ENCODE results near the gene PDE1C. TPM values are rescaled to one million over a fixed set of nuclear protein-coding genes. Genes with fewer than 3 reads are reported as not detected.

PDE1C gene
- total RNA-seq, 2 donors from 2014 or later, result 0.26 to 0.60 TPM

- peaks cover 5% of the 10 kb centered on the region for H3K4me1 Mint-ChIP-seq
- H3K27ac Mint-ChIP-seq, result no peak overlapping the region
- H3K27ac ChIP-seq (ENCODE audit: low read depth, low read length), result no peak overlapping the region
- peaks cover 4% of the 10 kb centered on the region for H3K27me3 Mint-ChIP-seq (ENCODE audit: insufficient read depth)
- no peaks in the 10 kb centered on the region for H3K27me3 ChIP-seq (ENCODE audit: control insufficient read depth, insufficient read depth, low read length, poor library complexity, severe bottlenecking)
- 88 to 100% methylated on average over 2 of the region's 2 CpGs for WGBS, 2 experiments (ENCODE audit: insufficient coverage in 1 of 2, insufficient read length in 1 of 2)
- no peaks in the 10 kb centered on the region for H3K36me3 Mint-ChIP-seq (ENCODE audit: low read depth)
- no peaks in the 10 kb centered on the region for H3K36me3 ChIP-seq (ENCODE audit: control insufficient read depth, insufficient read depth, low read length)
- DNase-seq, result no peak
- no peaks in the 10 kb centered on the region for H3K4me1 ChIP-seq (ENCODE audit: control insufficient read depth, insufficient read depth, low read length)
- no peak overlapping the region for H3K4me3 Mint-ChIP-seq
- H3K9me3 Mint-ChIP-seq, result peaks cover 1% of the 10 kb centered on the region
- H3K9ac ChIP-seq (ENCODE audit: extremely low read depth, low read length, poor library complexity, severe bottlenecking), result no peak overlapping the region
- no peak for TF ChIP-seq CTCF (conservative IDR thresholded peaks at IDR 0.05)
- H3K4me3 ChIP-seq (ENCODE audit: low read length), result no peak overlapping the region
- no peaks in the 10 kb centered on the region for H3K9me3 ChIP-seq (ENCODE audit: control insufficient read depth, low read length)
Measured at GRCh38 chr7:31957090-31957720, 113.0 kb downstream of the PDE1C start.

- no peak overlapping the region for H3K4me3 Mint-ChIP-seq
- peaks cover 5% of the 10 kb centered on the region for H3K4me1 Mint-ChIP-seq
- no peaks in the 10 kb centered on the region for H3K27me3 ChIP-seq (ENCODE audit: control insufficient read depth, insufficient read depth, low read length, poor library complexity, severe bottlenecking)
- no peaks in the 10 kb centered on the region for H3K36me3 ChIP-seq (ENCODE audit: control insufficient read depth, insufficient read depth, low read length)
- H3K27ac Mint-ChIP-seq, result no peak overlapping the region
- no peak for DNase-seq
- 92 to 93% methylated on average over 6 of the region's 6 CpGs for WGBS, 2 experiments (ENCODE audit: insufficient coverage in 1 of 2, insufficient read length in 1 of 2)
- peaks cover 1% of the 10 kb centered on the region for H3K9me3 Mint-ChIP-seq
- H3K9ac ChIP-seq (ENCODE audit: extremely low read depth, low read length, poor library complexity, severe bottlenecking), result no peak overlapping the region
- H3K9me3 ChIP-seq (ENCODE audit: control insufficient read depth, low read length), result no peaks in the 10 kb centered on the region
- no peak overlapping the region for H3K4me3 ChIP-seq (ENCODE audit: low read length)
- H3K27me3 Mint-ChIP-seq (ENCODE audit: insufficient read depth), result peaks cover 6% of the 10 kb centered on the region
- H3K27ac ChIP-seq (ENCODE audit: low read depth, low read length), result no peak overlapping the region
- H3K4me1 ChIP-seq (ENCODE audit: control insufficient read depth, insufficient read depth, low read length), result no peaks in the 10 kb centered on the region
- TF ChIP-seq CTCF (conservative IDR thresholded peaks at IDR 0.05), result no peak
- no peaks in the 10 kb centered on the region for H3K36me3 Mint-ChIP-seq (ENCODE audit: low read depth)
Measured at GRCh38 chr7:31955641-31956040, 114.6 kb downstream of the PDE1C start.

GRCh38 chr7:31955021-31955420, 115.2 kb downstream of the PDE1C start:
- no peaks in the 10 kb centered on the region for H3K36me3 Mint-ChIP-seq (ENCODE audit: low read depth)
- peaks cover 9% of the 10 kb centered on the region for H3K27me3 Mint-ChIP-seq (ENCODE audit: insufficient read depth)
- H3K4me3 Mint-ChIP-seq, result no peak overlapping the region
- no peak for DNase-seq
- peaks cover 5% of the 10 kb centered on the region for H3K4me1 Mint-ChIP-seq
- Histone ChIP-seq H3K4me3 (ENCODE audit: low read length) (no peak overlapping the region), H3K36me3 (ENCODE audit: control insufficient read depth, insufficient read depth, low read length) (no peaks in the 10 kb centered on the region), H3K27ac (ENCODE audit: low read depth, low read length) (no peak overlapping the region), H3K4me1 (ENCODE audit: control insufficient read depth, insufficient read depth, low read length) (no peaks in the 10 kb centered on the region), H3K27me3 (ENCODE audit: control insufficient read depth, insufficient read depth, low read length, poor library complexity, severe bottlenecking) (no peaks in the 10 kb centered on the region), H3K9ac (ENCODE audit: extremely low read depth, low read length, poor library complexity, severe bottlenecking) (no peak overlapping the region), H3K9me3 (ENCODE audit: control insufficient read depth, low read length) (no peaks in the 10 kb centered on the region)
- 76 to 95% methylated on average over 2 to 5 of the region's 5 CpGs for WGBS, 2 experiments (ENCODE audit: insufficient coverage in 1 of 2, insufficient read length in 1 of 2)
- no peak for TF ChIP-seq CTCF (conservative IDR thresholded peaks at IDR 0.05)
- H3K9me3 Mint-ChIP-seq, result peaks cover 1% of the 10 kb centered on the region
- no peak overlapping the region for H3K27ac Mint-ChIP-seq

All from endodermal cell (in vitro differentiated cells).